HL-60 (cell line): ENCODE measurements around the gene XXYLT1.

Experiments used
- DNase-seq, 2 experiments: peaks; one replicate each; pipeline ENCODE4 v3.0.0-alpha.2; 2010 to 2020; ENCODE audit warnings: low read depth in 1 of 2, low spot score in 1 of 2
- H3K27ac ChIP-seq: fragments of 250-450 bp; sonication (Bioruptor Pico); replicated peaks from 2 replicates; pipeline ENCODE4 v1.5.1; 2020; ENCODE audit warnings: mild to moderate bottlenecking, moderate library complexity
- H3K27me3 ChIP-seq: fragments of 250-450 bp; sonication (Bioruptor Pico); 2 replicates; pipeline ENCODE4 v1.5.1; 2021; ENCODE audit warnings: mild to moderate bottlenecking, moderate library complexity; ENCODE audit not compliant: insufficient read depth, poor library complexity, severe bottlenecking
- H3K4me3 ChIP-seq: replicated peaks from 2 replicates; pipeline ENCODE4 v1.5.1; 2011; ENCODE audit warnings: mild to moderate bottlenecking, control low read depth, low read length; ENCODE audit not compliant: insufficient read depth
- GABPA ChIP-seq: IDR thresholded peaks from 2 replicates; pipeline ENCODE4 v1.6.1; 2012; ENCODE audit warnings: low read depth
- POLR2AphosphoS5 ChIP-seq: IDR thresholded peaks from 2 replicates; pipeline ENCODE4 v1.6.1; 2012; ENCODE audit warnings: low read depth
- SPI1 ChIP-seq: IDR thresholded peaks from 2 replicates; pipeline ENCODE4 v1.6.1; 2012; ENCODE audit warnings: low read depth, mild to moderate bottlenecking, borderline replicate concordance
- TF ChIP-seq, protein P1 (sequence below): IDR thresholded peaks from 2 replicates; pipeline ENCODE4 v1.6.1; 2012; ENCODE audit warnings: low read depth; ENCODE audit not compliant: insufficient replicate concordance
- TF ChIP-seq, protein P2 (sequence below): IDR thresholded peaks from one replicate; pipeline ENCODE4 v1.5.1; 2011; ENCODE audit warnings: low read length, control low read depth, inconsistent platforms; ENCODE audit not compliant: insufficient read depth

The XXYLT1 gene

DNA sequence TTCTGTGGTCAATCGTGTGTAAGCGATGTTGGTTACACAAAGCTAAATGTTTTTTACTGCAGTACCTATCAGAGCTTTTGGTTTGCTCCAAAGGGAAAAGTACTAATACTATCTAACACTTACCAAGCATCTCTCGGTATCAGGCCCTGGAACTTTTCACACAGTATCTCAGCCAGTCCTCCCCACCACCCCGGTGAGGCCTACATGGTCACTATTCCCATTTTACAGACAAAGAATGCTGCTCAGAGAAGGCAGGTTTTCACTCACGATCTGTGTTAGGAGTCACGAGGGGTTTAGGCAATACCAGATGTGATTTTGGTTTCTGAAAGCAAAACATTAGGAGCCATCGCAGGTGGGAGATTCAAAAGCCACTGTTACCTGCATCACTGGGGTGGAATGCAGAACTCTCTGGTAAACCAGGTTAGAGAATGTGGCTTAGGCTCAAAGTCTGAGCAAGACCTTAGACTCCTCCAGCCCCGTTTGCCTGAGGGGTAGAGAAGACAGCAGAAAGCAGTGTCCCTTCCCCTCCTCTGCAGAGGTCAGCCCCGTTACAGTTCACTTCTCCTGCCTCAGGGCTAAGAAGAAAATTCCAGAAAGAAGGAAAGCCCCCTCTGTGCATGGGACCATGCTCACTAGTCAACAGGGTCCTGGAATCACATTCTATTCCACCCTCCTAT lies 57.2 kb downstream of the XXYLT1 start:
- H3K27ac ChIP-seq = no peak overlapping the region
- no peak overlapping the region for H3K4me3 ChIP-seq
- DNase-seq = no peak
- H3K27me3 ChIP-seq = no peaks in the 10 kb centered on the region
- TF ChIP-seq GABPA (no peak), POLR2AphosphoS5 (no peak)
- TF ChIP-seq, protein P1, sequence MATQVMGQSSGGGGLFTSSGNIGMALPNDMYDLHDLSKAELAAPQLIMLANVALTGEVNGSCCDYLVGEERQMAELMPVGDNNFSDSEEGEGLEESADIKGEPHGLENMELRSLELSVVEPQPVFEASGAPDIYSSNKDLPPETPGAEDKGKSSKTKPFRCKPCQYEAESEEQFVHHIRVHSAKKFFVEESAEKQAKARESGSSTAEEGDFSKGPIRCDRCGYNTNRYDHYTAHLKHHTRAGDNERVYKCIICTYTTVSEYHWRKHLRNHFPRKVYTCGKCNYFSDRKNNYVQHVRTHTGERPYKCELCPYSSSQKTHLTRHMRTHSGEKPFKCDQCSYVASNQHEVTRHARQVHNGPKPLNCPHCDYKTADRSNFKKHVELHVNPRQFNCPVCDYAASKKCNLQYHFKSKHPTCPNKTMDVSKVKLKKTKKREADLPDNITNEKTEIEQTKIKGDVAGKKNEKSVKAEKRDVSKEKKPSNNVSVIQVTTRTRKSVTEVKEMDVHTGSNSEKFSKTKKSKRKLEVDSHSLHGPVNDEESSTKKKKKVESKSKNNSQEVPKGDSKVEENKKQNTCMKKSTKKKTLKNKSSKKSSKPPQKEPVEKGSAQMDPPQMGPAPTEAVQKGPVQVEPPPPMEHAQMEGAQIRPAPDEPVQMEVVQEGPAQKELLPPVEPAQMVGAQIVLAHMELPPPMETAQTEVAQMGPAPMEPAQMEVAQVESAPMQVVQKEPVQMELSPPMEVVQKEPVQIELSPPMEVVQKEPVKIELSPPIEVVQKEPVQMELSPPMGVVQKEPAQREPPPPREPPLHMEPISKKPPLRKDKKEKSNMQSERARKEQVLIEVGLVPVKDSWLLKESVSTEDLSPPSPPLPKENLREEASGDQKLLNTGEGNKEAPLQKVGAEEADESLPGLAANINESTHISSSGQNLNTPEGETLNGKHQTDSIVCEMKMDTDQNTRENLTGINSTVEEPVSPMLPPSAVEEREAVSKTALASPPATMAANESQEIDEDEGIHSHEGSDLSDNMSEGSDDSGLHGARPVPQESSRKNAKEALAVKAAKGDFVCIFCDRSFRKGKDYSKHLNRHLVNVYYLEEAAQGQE = no peak
- TF ChIP-seq, protein P2, sequence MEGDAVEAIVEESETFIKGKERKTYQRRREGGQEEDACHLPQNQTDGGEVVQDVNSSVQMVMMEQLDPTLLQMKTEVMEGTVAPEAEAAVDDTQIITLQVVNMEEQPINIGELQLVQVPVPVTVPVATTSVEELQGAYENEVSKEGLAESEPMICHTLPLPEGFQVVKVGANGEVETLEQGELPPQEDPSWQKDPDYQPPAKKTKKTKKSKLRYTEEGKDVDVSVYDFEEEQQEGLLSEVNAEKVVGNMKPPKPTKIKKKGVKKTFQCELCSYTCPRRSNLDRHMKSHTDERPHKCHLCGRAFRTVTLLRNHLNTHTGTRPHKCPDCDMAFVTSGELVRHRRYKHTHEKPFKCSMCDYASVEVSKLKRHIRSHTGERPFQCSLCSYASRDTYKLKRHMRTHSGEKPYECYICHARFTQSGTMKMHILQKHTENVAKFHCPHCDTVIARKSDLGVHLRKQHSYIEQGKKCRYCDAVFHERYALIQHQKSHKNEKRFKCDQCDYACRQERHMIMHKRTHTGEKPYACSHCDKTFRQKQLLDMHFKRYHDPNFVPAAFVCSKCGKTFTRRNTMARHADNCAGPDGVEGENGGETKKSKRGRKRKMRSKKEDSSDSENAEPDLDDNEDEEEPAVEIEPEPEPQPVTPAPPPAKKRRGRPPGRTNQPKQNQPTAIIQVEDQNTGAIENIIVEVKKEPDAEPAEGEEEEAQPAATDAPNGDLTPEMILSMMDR = no peak

DNA sequence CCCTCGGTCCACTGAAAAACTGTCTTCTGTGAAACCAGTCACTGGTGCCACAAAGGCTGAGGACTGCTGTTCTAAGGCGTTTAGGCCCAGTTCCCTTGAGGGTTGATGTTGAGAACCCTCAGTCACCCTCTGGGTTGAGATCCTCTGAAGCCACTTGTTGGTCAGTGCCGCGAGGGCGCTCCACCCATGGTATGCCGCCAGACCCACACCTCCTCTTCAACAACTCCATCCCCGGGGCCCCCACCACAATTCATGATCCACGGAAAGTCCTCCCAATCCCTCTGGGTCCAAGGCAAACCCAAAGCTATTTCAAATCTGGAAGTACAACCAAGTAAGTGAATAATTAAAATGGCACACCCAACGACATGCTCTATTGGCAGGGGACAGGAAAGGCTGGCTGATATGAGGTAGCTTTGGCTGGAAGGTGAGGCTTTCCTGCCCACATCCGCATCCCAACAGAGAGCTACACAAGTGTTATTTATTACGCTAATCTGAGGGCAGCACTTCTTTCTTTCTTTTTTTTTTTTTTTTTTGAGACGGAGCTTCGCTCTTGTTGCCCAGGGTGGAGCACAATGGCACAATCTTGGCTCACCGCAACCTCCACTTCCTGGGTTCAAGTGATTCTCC lies 58.1 kb downstream of the XXYLT1 start:
- no peak overlapping the region for H3K4me3 ChIP-seq
- no peak for DNase-seq
- no peak overlapping the region for H3K27ac ChIP-seq
- TF ChIP-seq, protein P2 = no peak
- TF ChIP-seq POLR2AphosphoS5 (no peak), SPI1 (no peak), GABPA (no peak)
- TF ChIP-seq, protein P1 = no peak
- no peaks in the 10 kb centered on the region for H3K27me3 ChIP-seq

GRCh38 chr3:195212033-195212748 lies 58.8 kb downstream of the XXYLT1 start:
- TF ChIP-seq, protein P1 = no peak
- no peak for TF ChIP-seq GABPA
- TF ChIP-seq SPI1 = no peak
- TF ChIP-seq, protein P2 = no peak
- no peak for TF ChIP-seq POLR2AphosphoS5
- no peak for DNase-seq
- no peak overlapping the region for H3K4me3 ChIP-seq
- H3K27ac ChIP-seq = no peak overlapping the region
- H3K27me3 ChIP-seq = no peaks in the 10 kb centered on the region
